Stimulated activated naive CD8-positive, alpha-beta T cell treated with anti-CD3 and anti-CD28 coated beads, Interleukin-15, amount 100 ng/mL, for 72 hours (primary cell): ENCODE results near the gene RNF166.

Source experiments
- ATAC-seq: fragments of 150-1000 bp; cut with Tn5 transposase; 2 replicates; pipeline ENCODE4 v1.10.0; 2021; ENCODE audit warnings: mild to moderate bottlenecking, moderate library complexity
- DNase-seq, 2 donors: peaks; one replicate each; pipeline ENCODE4 v3.0.0; 2021 to 2022
- H3K27ac Mint-ChIP-seq, 2 donors: one replicate each; pipeline ENCODE4 v1.8.0; 2022; ENCODE audit warnings: mild to moderate bottlenecking in 2 of 2, mixed read lengths in 2 of 2, moderate library complexity in 2 of 2
- H3K27me3 Mint-ChIP-seq: one replicate; pipeline ENCODE4 v1.8.0; 2022; ENCODE audit warnings: mixed read lengths
- H3K4me1 Mint-ChIP-seq: one replicate; pipeline ENCODE4 v1.8.0; 2022; ENCODE audit warnings: mild to moderate bottlenecking, mixed read lengths
- H3K4me3 Mint-ChIP-seq, 2 donors: one replicate each; pipeline ENCODE4 v1.8.0; 2022; ENCODE audit warnings: mild to moderate bottlenecking in 2 of 2, mixed read lengths in 2 of 2, moderate library complexity in 1 of 2
- H3K9me3 Mint-ChIP-seq, 2 donors: one replicate each; pipeline ENCODE4 v1.8.0; 2022; ENCODE audit warnings: mixed read lengths in 2 of 2

RNF166 gene

DNA sequence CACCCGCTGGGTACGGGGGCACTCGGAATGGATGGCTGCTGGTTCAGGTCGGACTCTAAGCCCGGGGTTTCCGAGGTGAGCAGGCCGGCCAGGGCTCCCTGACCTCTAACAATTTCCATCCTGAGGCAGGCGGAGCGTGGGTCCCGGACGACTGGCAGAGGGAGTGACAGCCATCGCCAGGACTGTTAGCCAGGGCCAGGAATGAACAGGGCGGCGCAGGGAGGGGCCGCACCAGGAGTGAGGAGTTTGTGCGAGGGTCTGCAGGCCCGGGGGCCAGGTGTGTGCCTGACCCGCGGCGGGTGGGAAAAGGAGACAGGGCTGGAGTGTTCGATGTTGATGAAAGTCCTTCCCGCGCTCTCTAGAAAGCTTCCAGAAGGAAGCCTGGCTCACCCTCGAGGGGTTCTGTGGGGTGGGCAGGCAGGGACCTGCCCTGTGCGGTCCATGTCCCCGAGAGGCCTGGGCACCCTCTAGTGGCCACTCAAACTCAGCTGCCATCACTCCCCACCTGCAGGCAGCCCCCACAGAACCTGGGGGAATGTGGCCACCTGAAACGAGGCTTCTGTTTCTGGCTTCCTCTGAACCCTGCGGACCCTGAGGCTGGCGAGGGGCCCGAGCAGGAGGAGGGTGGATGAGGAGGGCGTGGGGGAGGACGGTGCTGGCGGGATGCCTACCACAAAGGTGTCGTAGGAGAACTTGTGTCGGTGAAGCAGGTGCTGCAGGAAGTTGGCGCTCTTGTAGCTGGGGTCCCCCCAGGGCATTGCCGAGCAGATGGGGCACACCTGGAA lies 8.2 kb downstream of the RNF166 start:
- peaks cover 66% of the 10 kb centered on the region for H3K4me1 Mint-ChIP-seq
- no peaks in the 10 kb centered on the region for H3K27me3 Mint-ChIP-seq
- H3K9me3 Mint-ChIP-seq = no peaks in the 10 kb centered on the region
- H3K4me3 Mint-ChIP-seq = peak overlapping the region in 1 of 2 donors; percentile 15
- DNase-seq = no peak
- no peak for ATAC-seq
- peak overlapping the region in 1 of 2 donors; percentile 93 for H3K27ac Mint-ChIP-seq

DNA sequence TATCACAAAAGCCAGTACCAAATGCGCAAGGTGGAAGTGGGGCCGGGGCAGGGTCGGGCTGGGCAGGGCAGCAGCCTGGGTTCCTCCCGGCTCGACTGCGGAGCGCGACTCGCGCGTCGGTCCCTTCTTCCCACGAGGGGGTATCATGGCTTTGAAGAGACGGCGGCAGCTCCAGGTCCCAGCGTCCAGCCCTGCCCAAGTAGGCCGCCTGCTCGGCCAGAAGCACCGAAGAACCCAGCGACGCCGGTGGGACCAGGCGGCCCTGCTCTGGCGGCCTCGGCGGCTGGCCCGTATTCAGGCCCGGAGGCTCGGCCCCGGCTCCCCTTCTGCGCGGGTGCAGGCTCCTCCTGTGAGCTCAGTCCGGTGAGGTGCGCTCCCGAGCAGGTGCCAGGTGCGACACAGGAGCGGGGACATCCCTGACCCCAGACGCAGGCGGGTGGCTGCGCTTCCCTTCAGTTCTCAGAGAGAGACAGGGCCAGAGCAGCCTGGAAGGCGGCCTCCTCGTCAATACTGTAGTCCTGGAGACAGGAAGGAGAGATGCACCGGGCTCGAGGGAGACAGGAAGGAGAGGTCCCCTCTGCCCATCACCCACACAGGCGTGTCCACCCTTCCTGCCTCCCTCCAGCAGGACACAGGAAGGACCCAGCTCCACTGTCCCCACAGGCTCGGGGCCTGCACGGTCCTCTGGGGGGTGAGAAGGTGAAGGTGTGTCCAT lies 8.9 kb downstream of the RNF166 start:
- H3K9me3 Mint-ChIP-seq = no peaks in the 10 kb centered on the region
- no peaks in the 10 kb centered on the region for H3K27me3 Mint-ChIP-seq
- H3K4me1 Mint-ChIP-seq = peaks cover 66% of the 10 kb centered on the region
- DNase-seq (no peak), ATAC-seq (no peak)
- H3K27ac Mint-ChIP-seq = peak overlapping the region in 1 of 2 donors; percentile 93
- H3K4me3 Mint-ChIP-seq = no peak overlapping the region

- H3K9me3 Mint-ChIP-seq = no peaks in the 10 kb centered on the region
- H3K4me1 Mint-ChIP-seq = peaks cover 66% of the 10 kb centered on the region
- H3K27me3 Mint-ChIP-seq = no peaks in the 10 kb centered on the region
- no peak overlapping the region for H3K4me3 Mint-ChIP-seq
- ATAC-seq (no peak), DNase-seq (no peak)
- no peak overlapping the region for H3K27ac Mint-ChIP-seq
Observed at GRCh38 chr16:88696441-88696840, 9.8 kb downstream of the RNF166 start.

DNA sequence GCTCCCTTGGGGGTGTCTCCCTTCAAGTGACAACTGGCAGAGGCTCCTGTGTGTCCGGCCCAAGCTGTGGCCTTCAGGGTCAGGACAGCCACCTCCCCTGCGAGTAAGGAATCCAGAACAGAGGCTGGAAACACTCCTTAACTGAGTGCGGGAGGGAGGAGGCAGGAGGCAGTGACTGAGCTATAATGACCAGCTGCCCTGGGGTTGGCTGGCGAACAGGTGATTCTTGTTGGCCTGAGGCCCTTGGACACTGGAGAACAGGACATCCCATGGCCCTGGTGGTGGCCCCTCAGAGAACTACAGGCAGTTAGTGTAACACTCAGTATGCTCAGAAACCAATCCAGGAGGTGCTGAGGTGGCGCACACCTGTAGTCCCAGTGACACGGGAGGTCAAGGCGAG lies 10.5 kb downstream of the RNF166 start:
- no peak overlapping the region for H3K4me3 Mint-ChIP-seq
- no peak overlapping the region for H3K27ac Mint-ChIP-seq
- DNase-seq = no peak
- no peaks in the 10 kb centered on the region for H3K9me3 Mint-ChIP-seq
- no peak for ATAC-seq
- H3K4me1 Mint-ChIP-seq = peaks cover 66% of the 10 kb centered on the region
- no peaks in the 10 kb centered on the region for H3K27me3 Mint-ChIP-seq

GRCh38 chr16:88695218-88695617 lies 11.0 kb downstream of the RNF166 start:
- Mint-ChIP-seq H3K9me3 (no peaks in the 10 kb centered on the region), H3K27ac (no peak overlapping the region), H3K27me3 (no peaks in the 10 kb centered on the region), H3K4me1 (peaks cover 66% of the 10 kb centered on the region), H3K4me3 (no peak overlapping the region)
- DNase-seq (no peak), ATAC-seq (no peak)

DNA sequence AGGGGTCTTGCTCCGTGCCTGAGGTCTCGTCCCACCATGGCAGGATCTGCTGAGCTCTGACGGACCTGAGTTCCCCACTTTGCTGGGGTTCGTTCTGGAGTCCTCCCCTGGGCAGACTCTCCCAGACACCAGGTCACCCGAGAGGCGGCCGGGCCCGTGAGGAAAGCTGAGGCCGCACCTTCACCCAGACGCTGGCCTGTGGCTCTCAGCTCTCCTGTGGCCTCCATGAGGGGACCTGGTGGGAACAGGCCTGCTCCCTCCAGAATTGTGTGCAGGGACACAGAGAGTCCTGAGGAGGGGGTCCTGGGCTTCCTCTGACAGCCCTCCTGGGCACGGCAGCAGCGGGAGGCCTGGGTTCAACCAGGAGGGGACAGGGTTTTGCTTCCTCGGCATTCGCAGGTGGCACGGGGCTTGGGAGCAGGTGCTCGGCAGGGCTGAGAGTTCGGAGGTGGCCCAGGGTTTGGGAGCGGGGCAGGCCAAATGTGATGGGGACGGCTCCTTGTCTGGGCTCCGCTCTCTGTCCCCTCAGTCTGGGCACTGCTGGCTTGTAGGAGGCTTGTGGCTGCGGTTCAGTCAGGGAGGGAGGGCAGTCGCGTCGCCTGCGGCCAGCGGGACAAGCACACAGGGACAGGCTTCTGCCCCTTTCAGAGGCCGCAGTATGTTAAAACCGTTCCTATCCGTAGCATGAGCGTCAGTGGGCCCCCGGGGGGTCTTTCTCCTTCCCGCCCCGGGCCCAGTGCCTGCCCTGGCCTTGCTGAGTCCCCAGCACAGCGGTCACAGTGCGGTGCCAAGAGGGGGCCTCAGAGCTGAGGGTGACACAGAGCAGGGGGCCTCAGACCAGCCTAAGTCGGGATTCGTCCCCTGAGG lies 11.8 kb downstream of the RNF166 start:
- Mint-ChIP-seq H3K4me3 (no peak overlapping the region), H3K9me3 (no peaks in the 10 kb centered on the region), H3K27me3 (no peaks in the 10 kb centered on the region), H3K27ac (peak overlapping the region in 1 of 2 donors; percentile 94), H3K4me1 (peaks cover 63% of the 10 kb centered on the region)
- DNase-seq = no peak
- ATAC-seq = no peak

- DNase-seq = no peak
- peak; percentile 12 for ATAC-seq
- peak overlapping the region in 1 of 2 donors; percentile 34 for H3K27ac Mint-ChIP-seq
- H3K27me3 Mint-ChIP-seq = no peaks in the 10 kb centered on the region
- H3K4me3 Mint-ChIP-seq = peak overlapping the region in 1 of 2 donors; percentile 15
- H3K9me3 Mint-ChIP-seq = no peaks in the 10 kb centered on the region
- peaks cover 60% of the 10 kb centered on the region for H3K4me1 Mint-ChIP-seq
Observed at GRCh38 chr16:88693420-88694177, 12.6 kb downstream of the RNF166 start.

DNA sequence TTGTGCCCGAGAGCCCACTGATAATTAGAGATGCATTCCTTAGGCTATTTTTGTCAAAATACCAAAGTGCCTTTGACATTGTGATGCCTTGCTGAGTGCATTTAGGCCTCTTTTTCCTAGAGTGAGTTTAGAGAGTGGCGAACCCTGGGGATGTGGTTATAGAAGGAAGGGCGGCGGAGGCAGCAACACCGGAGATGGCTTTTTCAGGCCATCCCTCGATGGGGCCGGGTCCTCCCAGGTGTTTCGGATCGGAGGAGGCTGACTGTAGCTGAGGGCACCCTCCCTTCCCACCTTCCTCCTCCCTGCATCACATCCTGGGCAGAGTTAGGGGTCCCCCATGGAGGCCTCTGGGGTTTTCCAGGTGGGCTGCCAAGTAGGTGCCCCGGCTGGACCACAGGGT lies 13.3 kb downstream of the RNF166 start:
- no peak for DNase-seq
- Mint-ChIP-seq H3K4me3 (peak overlapping the region in 1 of 2 donors; percentile 13), H3K4me1 (peaks cover 60% of the 10 kb centered on the region), H3K27ac (peak overlapping the region in 1 of 2 donors; percentile 54), H3K27me3 (no peaks in the 10 kb centered on the region), H3K9me3 (no peaks in the 10 kb centered on the region)
- ATAC-seq = no peak

GRCh38 chr16:88691924-88692560 lies 14.2 kb downstream of the RNF166 start:
- DNase-seq (no peak), ATAC-seq (peak; percentile 25)
- Mint-ChIP-seq H3K9me3 (no peaks in the 10 kb centered on the region), H3K4me1 (peaks cover 59% of the 10 kb centered on the region), H3K27me3 (no peaks in the 10 kb centered on the region), H3K27ac (peak overlapping the region in 1 of 2 donors; percentile 54), H3K4me3 (peak overlapping the region; percentile 37 to 60)

DNA sequence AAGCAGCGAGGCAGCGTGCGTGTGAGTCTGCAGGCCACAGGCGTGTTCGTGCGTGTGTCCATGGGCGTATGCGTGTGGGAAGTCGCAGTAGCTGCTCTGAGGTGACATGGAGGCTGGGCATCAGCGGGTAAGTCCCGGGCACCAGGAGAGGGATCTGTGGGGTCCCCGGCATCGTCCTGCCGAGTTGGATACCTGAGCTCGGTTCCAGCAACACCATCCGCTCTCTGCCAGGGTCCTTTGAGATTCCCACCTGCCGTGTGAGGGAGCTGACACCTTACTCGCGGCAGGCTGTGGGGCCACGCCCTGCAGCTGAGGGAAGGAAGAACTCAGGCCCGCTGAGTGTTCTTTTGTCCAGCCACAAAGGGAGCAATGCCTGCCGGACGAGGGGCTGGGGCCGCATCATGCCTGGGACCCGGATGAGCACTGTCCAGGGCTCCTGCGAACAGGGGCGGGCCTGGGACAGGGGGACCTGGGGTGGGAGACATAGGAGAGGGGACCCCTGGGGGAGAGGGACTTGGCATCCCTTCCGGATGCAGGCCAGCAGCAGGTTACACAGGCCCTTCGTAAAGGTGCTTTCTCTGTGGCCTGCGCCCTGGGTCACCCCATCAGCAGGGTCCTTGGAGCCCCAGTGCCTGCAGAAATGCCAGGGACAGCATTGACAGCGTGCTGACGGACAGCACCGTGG lies 14.9 kb downstream of the RNF166 start:
- ATAC-seq = no peak
- Mint-ChIP-seq H3K4me1 (peaks cover 63% of the 10 kb centered on the region), H3K4me3 (peak overlapping the region in 1 of 2 donors; percentile 60), H3K27me3 (no peaks in the 10 kb centered on the region), H3K9me3 (no peaks in the 10 kb centered on the region), H3K27ac (peak overlapping the region in 1 of 2 donors; percentile 71)
- DNase-seq = no peak

DNA sequence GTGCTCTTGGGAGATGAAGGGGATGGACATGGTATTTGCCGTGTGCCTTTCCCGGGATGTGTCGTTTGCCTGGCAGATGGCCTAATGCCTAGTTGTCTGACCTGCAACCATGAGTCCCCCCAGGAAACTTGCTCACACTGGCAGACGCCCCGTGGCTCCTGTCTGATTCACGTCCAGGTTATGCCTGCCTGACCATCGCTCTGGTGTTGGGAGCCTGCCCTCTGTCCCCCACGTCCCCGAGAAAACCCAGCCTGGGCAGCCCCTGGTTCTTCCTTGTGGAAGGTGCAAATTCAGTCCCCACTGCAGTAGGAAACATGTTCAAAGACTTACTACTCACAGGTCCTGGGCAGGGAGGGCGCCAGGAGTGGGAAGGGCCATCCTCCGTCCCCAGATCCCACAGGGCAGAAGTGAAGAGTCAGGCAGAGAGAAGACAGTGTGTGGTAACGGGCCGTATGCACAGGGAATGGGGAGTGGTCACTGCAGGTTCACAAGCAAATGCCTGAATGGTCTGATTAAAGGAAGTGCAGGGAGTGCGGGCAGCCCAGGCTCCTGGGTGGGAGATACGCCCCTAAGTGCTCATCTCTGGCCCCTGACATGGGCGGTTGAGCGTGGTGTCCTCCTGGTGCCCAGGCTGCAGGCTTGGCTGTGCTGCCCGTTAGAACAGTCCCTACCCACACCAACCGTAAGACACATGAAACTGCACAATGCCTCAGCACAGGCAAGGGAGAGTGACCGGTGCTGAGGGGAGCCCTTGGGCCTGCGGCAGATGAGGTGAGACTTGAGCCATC lies 15.7 kb downstream of the RNF166 start:
- Mint-ChIP-seq H3K4me3 (peak overlapping the region in 1 of 2 donors; percentile 49), H3K9me3 (no peaks in the 10 kb centered on the region), H3K27me3 (no peaks in the 10 kb centered on the region), H3K4me1 (peaks cover 64% of the 10 kb centered on the region), H3K27ac (no peak overlapping the region)
- ATAC-seq (no peak), DNase-seq (no peak)

- Mint-ChIP-seq H3K27ac (no peak overlapping the region), H3K4me1 (peaks cover 79% of the 10 kb centered on the region), H3K9me3 (no peaks in the 10 kb centered on the region), H3K4me3 (no peak overlapping the region), H3K27me3 (no peaks in the 10 kb centered on the region)
- DNase-seq (no peak), ATAC-seq (no peak)
Observed at GRCh38 chr16:88688013-88688778, 18.0 kb downstream of the RNF166 start.

DNA sequence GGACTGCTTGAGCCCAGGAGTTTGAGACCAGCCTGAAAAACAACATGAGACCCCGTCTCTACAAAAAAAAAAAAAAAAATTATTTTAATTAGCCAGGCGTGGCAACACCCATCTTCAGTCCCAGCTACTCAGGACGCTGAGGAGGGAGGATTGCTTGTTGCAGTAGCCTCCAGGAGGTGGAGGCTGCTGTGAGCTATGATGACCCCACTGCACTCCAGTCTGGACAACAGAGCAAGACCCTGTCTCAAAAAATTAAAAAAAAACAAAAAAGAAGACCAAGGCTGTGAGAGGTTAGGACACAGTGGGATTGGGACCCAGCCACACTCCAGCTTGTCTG lies 18.6 kb downstream of the RNF166 start:
- no peak for DNase-seq
- H3K9me3 Mint-ChIP-seq = no peaks in the 10 kb centered on the region
- H3K27me3 Mint-ChIP-seq = no peaks in the 10 kb centered on the region
- no peak overlapping the region for H3K4me3 Mint-ChIP-seq
- no peak overlapping the region for H3K27ac Mint-ChIP-seq
- no peak for ATAC-seq
- H3K4me1 Mint-ChIP-seq = peaks cover 78% of the 10 kb centered on the region
